Panc1 (cell line): ENCODE data around the gene LYRM4. TPM values are rescaled to one million over a fixed set of nuclear protein-coding genes. Genes with fewer than 3 reads are reported as not detected.

Experiments
- ATAC-seq: fragments of 200-7000 bp; cut with Tn5 transposase; 2 replicates; pipeline ENCODE4 v1.9.1; 2020; ENCODE audit warnings: mild to moderate bottlenecking, moderate library complexity
- BruUV-seq: library from RNA; stranded (reverse); fragments of 400-500 nt; replicated peaks from 2 replicates; lab custom pipeline; 2021; lab: Mats Ljungman, UMichigan
- CTCF ChIA-PET: fragments of 300-600 bp; sonication (Branson Sonifier 250); formaldehyde crosslinking; loops from one replicate; lab custom pipeline; 2022; ENCODE audit warnings: antibody characterized with exemption; lab: Charles Lee
- POLR2A ChIA-PET: fragments of 300-600 bp; sonication (Branson Sonifier 250); formaldehyde crosslinking; loops from one replicate; lab custom pipeline; 2022; ENCODE audit warnings: antibody characterized with exemption; lab: Charles Lee
- DNase-seq: peaks from one replicate; pipeline ENCODE4 v3.0.0-alpha.2; 2010; ENCODE audit warnings: low read depth, low spot score
- H3K27ac ChIP-seq: 2 replicates; pipeline ENCODE4 v1.5.1; 2011; ENCODE audit warnings: mild to moderate bottlenecking, low read length, inconsistent platforms
- H3K27me3 ChIP-seq: fragments of 200-500 bp; sonication (Bioruptor generic); 2 replicates; pipeline ENCODE4 v1.6.0; 2014; ENCODE audit warnings: low read length, inconsistent platforms; ENCODE audit not compliant: control insufficient read depth, insufficient read depth
- H3K36me3 ChIP-seq: fragments of 200-500 bp; sonication (Bioruptor generic); 2 replicates; pipeline ENCODE4 v1.5.1; 2014; ENCODE audit warnings: inconsistent platforms, mild to moderate bottlenecking, low read length, moderate library complexity; ENCODE audit not compliant: control insufficient read depth, insufficient read depth
- H3K4me1 ChIP-seq: 2 replicates; pipeline ENCODE4 v1.5.1; 2011; ENCODE audit warnings: inconsistent platforms, mild to moderate bottlenecking, low read length, moderate library complexity; ENCODE audit not compliant: control insufficient read depth, insufficient read depth
- H3K4me3 ChIP-seq, 2 experiments: 2 replicates each; pipeline ENCODE4 v1.5.1; 2011 to 2012; ENCODE audit warnings: low read depth in 2 of 2, low read length in 2 of 2, mild to moderate bottlenecking in 2 of 2, inconsistent platforms in 1 of 2, moderate library complexity in 1 of 2
- H3K9me3 ChIP-seq: fragments of 200-500 bp; sonication (Bioruptor generic); 2 replicates; pipeline ENCODE4 v1.5.1; 2014; ENCODE audit warnings: low read depth, mild to moderate bottlenecking, inconsistent platforms, low read length, moderate library complexity; ENCODE audit not compliant: control insufficient read depth, insufficient read depth
- CTCF ChIP-seq: fragments of 450-650 bp; IDR thresholded peaks from 2 replicates; pipeline ENCODE4 v1.5.1; 2017; ENCODE audit warnings: mild to moderate bottlenecking
- POLR2AphosphoS5 ChIP-seq: IDR thresholded peaks from 2 replicates; pipeline ENCODE4 v1.6.1; 2012; ENCODE audit warnings: mild to moderate bottlenecking, low read depth, low read length, moderate library complexity
- REST ChIP-seq, 2 experiments: IDR thresholded peaks; 2 replicates each; pipeline ENCODE4 v1.6.1; 2011 to 2012; ENCODE audit warnings: low read depth in 2 of 2, control low read depth in 1 of 2, low read length in 1 of 2, mild to moderate bottlenecking in 1 of 2, moderate library complexity in 1 of 2; ENCODE audit not compliant: insufficient read depth in 1 of 2
- SIN3A ChIP-seq: IDR thresholded peaks from 2 replicates; pipeline ENCODE4 v1.6.1; 2012; ENCODE audit warnings: low read depth, mild to moderate bottlenecking, low read length, moderate library complexity, borderline replicate concordance; ENCODE audit not compliant: insufficient read depth
- TCF7L2 ChIP-seq: IDR thresholded peaks from 2 replicates; pipeline ENCODE4 v1.6.1; 2011; ENCODE audit warnings: mild to moderate bottlenecking, low read depth, low read length, inconsistent platforms
- in situ Hi-C: cut with HindIII; loops from 2 replicates; pipeline ENCODE4 v1.10.0; 2016; ENCODE audit warnings: low sequenced_read_pairs, low pct_unique_long_range_greater_than_20kb
- intact Hi-C: fragments of 100-400 bp; cut with micrococcal nuclease; formaldehyde crosslinking; loops from one replicate; pipeline ENCODE4 v1.10.0; 2022; ENCODE audit not compliant: unreplicated experiment
- total RNA-seq: library from RNA; stranded (reverse); gene quantifications from one replicate; pipeline ENCODE4 v1.2.1, GENCODE V29; 2021; ENCODE audit not compliant: unreplicated experiment

The LYRM4 gene
- total RNA-seq, 1 experiment from 2014 or later = 27.4 TPM

GRCh38 chr6:5152460-5152859 lies 108.3 kb downstream of the LYRM4 start:
- intact Hi-C loops (no loop called here), in situ Hi-C loops (no loop called here)
- CTCF ChIA-PET = no interaction called here
- no peaks in the 10 kb centered on the region for H3K4me1 ChIP-seq
- no peak for ATAC-seq
- H3K4me3 ChIP-seq = no peak overlapping the region
- no peaks in the 10 kb centered on the region for H3K27me3 ChIP-seq
- BruUV-seq = no TSS peak
- no peak for DNase-seq
- no peaks in the 10 kb centered on the region for H3K9me3 ChIP-seq
- POLR2A ChIA-PET = no interaction called here
- TF ChIP-seq CTCF (no peak), REST (IDR thresholded peaks at IDR 0.05; ENCODE audit: insufficient read depth in 1 of 2, low read depth in 2 of 2, low read length in 1 of 2) (no peak), TCF7L2 (no peak), SIN3A (no peak), POLR2AphosphoS5 (no peak)
- no peaks in the 10 kb centered on the region for H3K36me3 ChIP-seq
- H3K27ac ChIP-seq = no peak overlapping the region

- no peaks in the 10 kb centered on the region for H3K27me3 ChIP-seq
- CTCF ChIA-PET = no interaction called here
- in situ Hi-C loops (no loop called here), intact Hi-C loops (no loop called here)
- POLR2A ChIA-PET = no interaction called here
- H3K9me3 ChIP-seq = no peaks in the 10 kb centered on the region
- DNase-seq (no peak), ATAC-seq (no peak)
- no peak for TF ChIP-seq SIN3A
- TF ChIP-seq TCF7L2 = no peak
- TF ChIP-seq POLR2AphosphoS5 = no peak
- TF ChIP-seq REST (IDR thresholded peaks at IDR 0.05; ENCODE audit: insufficient read depth in 1 of 2, low read depth in 2 of 2, low read length in 1 of 2) = no peak
- no peak for TF ChIP-seq CTCF
- no peaks in the 10 kb centered on the region for H3K36me3 ChIP-seq
- BruUV-seq = no TSS peak
- no peak overlapping the region for H3K27ac ChIP-seq
- no peaks in the 10 kb centered on the region for H3K4me1 ChIP-seq
- no peak overlapping the region for H3K4me3 ChIP-seq
Observed at GRCh38 chr6:5151955-5152401, 108.8 kb downstream of the LYRM4 start.
